Activated naive CD4-positive, alpha-beta T cell treated with Interleukin-2 at 50 U/mL for 16 hours (primary cell): ENCODE results near the gene NCCRP1.

Experiments used
- DNase-seq: peaks from one replicate; pipeline ENCODE4 v3.0.0-alpha.2; 2020

The NCCRP1 gene

GRCh38 chr19:39196860-39197562 is at the start of gene NCCRP1:
Gene NCCRP1 (plus strand): TSS chr19:39196964. CDS start chr19:39196983, 19 bp downstream.
- no peak for DNase-seq

- DNase-seq: no peak
These were observed 49.3 kb upstream of the NCCRP1 start for GRCh38 chr19:39147480-39147879.

GRCh38 chr19:39148939-39149529 is 47.7 kb upstream of the NCCRP1 start:
- no peak for DNase-seq

GRCh38 chr19:39150235-39150634 is 46.5 kb upstream of the NCCRP1 start:
- DNase-seq: no peak

- no peak for DNase-seq
These were observed 45.8 kb upstream of the NCCRP1 start for GRCh38 chr19:39150807-39151600.

GRCh38 chr19:39152066-39152465 is 44.7 kb upstream of the NCCRP1 start:
- no peak for DNase-seq

GRCh38 chr19:39154100-39154628 is 42.6 kb upstream of the NCCRP1 start:
- DNase-seq: no peak

GRCh38 chr19:39154629-39155100 is 42.1 kb upstream of the NCCRP1 start:
- no peak for DNase-seq

- DNase-seq: no peak
These were observed 41.6 kb upstream of the NCCRP1 start for GRCh38 chr19:39155114-39155700.

GRCh38 chr19:39155741-39156140 is 41.0 kb upstream of the NCCRP1 start:
- no peak for DNase-seq

GRCh38 chr19:39156326-39157230 is 40.2 kb upstream of the NCCRP1 start:
- no peak for DNase-seq

- DNase-seq: no peak
These were observed 39.3 kb upstream of the NCCRP1 start for GRCh38 chr19:39157275-39157996.

- no peak for DNase-seq
These were observed 38.8 kb upstream of the NCCRP1 start for GRCh38 chr19:39157997-39158389.

GRCh38 chr19:39158646-39159260 is 38.0 kb upstream of the NCCRP1 start:
- no peak for DNase-seq

GRCh38 chr19:39160523-39160861 is 36.3 kb upstream of the NCCRP1 start:
- no peak for DNase-seq

- no peak for DNase-seq
These were observed 35.7 kb upstream of the NCCRP1 start for GRCh38 chr19:39160889-39161672.

- no peak for DNase-seq
These were observed 34.2 kb upstream of the NCCRP1 start for GRCh38 chr19:39162441-39163043.

- no peak for DNase-seq
These were observed 33.1 kb upstream of the NCCRP1 start for GRCh38 chr19:39163621-39164020.

- no peak for DNase-seq
These were observed 32.5 kb upstream of the NCCRP1 start for GRCh38 chr19:39164289-39164688.

GRCh38 chr19:39165857-39166256 is 30.9 kb upstream of the NCCRP1 start:
- no peak for DNase-seq
